ENCODE data around the gene OTUD4.

The OTUD4 gene

DNA sequence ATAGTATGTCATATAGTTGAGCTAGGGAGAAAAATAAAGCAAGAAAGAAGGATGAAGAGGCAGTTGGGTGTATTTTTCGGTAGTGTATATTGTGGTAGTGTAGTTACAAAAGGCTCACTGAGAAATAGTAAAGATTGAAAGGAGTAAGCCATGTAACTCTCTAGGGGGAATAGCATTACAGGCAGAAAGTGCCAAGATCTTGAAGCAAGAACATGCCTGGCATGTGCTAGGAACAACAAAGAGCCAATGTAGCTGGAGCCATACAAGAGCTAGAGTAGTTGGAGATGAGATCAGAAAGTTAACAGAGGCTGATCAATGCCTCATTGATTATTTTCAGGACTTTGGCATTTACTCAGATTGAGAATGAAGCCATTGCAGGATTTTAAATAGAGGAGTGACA is 79.3 kb downstream of the OTUD4 start:
- TF ChIP-seq, protein P1, sequence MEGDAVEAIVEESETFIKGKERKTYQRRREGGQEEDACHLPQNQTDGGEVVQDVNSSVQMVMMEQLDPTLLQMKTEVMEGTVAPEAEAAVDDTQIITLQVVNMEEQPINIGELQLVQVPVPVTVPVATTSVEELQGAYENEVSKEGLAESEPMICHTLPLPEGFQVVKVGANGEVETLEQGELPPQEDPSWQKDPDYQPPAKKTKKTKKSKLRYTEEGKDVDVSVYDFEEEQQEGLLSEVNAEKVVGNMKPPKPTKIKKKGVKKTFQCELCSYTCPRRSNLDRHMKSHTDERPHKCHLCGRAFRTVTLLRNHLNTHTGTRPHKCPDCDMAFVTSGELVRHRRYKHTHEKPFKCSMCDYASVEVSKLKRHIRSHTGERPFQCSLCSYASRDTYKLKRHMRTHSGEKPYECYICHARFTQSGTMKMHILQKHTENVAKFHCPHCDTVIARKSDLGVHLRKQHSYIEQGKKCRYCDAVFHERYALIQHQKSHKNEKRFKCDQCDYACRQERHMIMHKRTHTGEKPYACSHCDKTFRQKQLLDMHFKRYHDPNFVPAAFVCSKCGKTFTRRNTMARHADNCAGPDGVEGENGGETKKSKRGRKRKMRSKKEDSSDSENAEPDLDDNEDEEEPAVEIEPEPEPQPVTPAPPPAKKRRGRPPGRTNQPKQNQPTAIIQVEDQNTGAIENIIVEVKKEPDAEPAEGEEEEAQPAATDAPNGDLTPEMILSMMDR (IDR thresholded peaks at IDR 0.05): no peak

DNA sequence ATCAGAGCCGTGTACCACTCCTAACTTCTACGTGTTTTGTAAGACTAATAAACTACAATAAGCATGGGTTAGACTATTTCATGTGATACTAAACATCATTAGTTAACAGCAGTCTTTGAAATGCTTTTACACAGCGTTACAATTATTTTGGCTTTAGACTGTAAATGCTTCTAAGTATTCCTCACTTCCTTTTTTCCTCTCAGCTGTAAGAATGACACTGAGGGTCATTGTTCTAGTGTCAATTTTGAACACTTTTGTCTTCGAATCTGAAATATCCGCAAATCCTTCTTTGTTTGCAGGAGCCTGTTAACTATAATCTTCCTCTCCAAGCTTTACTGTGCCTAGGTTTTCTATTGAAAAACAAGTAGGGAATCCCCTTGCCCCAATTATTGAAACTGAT is 80.7 kb downstream of the OTUD4 start:
- TF ChIP-seq, protein P1 (IDR thresholded peaks at IDR 0.05): no peak

DNA sequence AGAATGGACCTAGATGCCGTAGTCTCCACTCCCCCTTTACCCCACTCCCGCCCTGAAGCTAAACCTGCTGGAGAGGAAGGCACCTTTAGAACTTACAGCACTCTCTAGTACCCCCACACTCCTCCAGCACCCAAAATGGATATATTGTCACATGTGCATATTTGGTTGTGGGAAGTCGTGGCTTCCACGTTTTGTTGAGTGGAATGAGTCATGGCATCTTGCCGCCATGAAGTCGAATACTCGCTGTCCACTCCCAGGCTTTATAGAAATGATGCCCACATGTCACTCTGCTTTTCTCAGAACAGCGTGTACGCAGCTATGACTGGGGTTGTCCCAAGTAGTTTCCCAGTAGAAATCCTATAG is 81.7 kb downstream of the OTUD4 start:
- TF ChIP-seq, protein P1 (IDR thresholded peaks at IDR 0.05): no peak

DNA sequence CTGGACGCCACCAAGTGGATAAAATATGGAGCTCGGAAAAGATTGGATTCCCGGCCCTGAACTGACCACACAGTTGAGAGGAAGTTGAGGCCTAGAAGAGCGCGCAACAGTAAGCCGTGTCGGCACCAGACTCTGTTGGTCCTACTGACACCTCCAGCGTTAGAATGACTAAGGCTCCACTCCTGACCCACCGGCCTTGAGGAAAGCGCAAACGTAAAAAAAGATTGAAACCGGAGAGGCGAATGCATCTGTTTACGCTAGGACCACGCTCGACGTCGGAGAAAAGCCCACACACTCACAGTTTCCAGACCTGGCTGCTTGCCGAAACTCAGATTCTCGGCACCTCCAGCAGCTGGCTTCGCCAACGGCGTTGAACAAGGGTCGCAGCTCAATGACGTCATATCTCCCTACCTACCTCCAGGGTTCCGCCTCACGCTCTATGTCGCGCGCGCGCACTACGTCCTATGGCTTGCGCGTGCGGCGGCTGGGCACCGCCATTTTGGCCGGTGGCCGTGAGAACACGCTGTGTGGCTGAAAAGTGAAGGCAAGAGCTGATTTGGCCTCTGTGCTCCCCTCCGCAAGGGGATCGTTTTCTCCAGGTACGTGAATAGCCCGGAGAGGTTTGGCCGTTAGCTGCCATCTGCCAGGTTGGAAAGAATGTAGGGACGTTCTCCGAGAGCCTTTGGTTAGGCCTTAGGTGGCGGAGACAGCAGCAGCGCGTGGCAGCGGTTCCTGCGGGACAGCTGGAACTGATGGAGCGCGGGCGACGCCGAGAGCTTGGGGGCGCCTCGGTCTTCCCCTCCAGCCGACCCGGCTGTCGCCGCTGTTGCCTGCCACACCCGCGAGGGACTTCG is 82.3 kb downstream of the OTUD4 start, which contains the start of the genes ABCE1 and ANAPC10:
Gene ABCE1 (plus strand): TSS at position 491 of the 854 bp plus-strand sequence. CDS start 6,102 bp downstream, outside the sequence.
Gene ANAPC10 (minus strand): TSS at position 376 of the 854 bp plus-strand sequence. CDS start 2,097 bp downstream, outside the sequence.
- TF ChIP-seq, protein P1 (IDR thresholded peaks at IDR 0.05): peak; percentile 44; the same call in 1 of the 2 replicates

DNA sequence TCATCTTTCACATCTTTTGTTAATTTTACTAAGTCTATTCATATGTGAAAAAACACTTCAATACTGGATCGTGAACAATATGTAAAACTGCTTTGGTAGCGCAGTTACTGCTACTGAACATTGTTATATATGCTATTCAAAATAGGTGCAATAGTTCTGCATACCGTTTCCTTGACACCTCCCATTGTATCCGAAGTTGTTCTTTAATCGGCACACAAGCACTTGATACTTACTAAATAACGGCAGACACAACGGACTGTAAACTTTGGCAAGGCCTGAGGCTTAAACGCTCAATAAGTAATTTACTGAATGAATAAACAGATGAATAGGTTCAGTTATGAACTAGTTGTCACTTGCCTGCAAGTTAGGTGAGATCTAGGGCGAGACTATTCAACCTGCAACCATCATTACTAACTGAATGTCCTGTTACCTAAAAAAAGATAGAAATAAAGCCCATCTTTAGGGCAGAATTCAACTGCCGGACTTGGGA is 83.0 kb downstream of the OTUD4 start:
- TF ChIP-seq, protein P1 (IDR thresholded peaks at IDR 0.05): no peak

DNA sequence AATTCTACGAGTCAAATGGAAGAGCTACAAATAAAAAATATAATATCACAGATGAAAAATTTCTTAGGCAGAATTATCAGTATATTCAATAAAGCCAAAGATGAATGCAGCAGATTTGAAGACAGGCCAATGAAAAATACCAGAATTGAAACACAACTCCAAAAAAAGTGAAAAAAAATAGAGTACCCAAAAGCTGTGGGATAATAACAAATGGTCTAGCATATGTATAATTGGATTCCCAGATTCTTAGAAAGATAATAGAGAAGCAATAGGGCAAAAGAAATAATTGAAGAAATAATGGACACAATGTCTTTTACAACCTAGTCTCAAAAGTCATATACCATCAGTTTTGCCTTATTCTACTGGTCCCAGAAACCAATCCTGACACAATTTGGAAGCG is 86.8 kb downstream of the OTUD4 start:
- TF ChIP-seq, protein P1 (IDR thresholded peaks at IDR 0.05): no peak

DNA sequence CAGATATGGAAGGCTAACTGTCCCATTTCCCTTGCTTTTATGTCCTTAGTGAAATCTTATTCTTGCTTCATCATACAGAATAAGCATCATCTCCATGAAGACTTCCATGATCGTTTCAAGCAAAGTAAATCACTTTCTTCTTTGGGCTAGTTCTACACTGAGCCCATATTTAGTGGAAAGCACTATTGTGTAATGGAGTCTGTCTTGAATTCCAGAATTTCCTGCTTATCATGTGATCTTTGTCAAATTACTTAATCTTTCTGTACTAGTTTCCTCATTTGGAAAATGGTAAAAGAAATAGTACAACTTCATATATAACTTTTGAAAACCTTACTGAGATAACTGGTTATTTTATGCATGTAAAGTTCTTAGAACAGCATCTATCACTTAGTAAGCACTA is 90.0 kb downstream of the OTUD4 start:
- TF ChIP-seq, protein P1 (IDR thresholded peaks at IDR 0.05): no peak

All from LNCAP (cell line).